H1 (cell line): ENCODE measurements around the gene AAR2. TPM values are rescaled to one million over a fixed set of nuclear protein-coding genes. Genes with fewer than 3 reads are reported as not detected.

ENCODE experiments used
- CTCF ChIA-PET: fragments of 300-600 bp; sonication (Branson Sonifier 250); formaldehyde crosslinking; loops from one replicate; lab custom pipeline; 2021; ENCODE audit not compliant: partially characterized antibody; lab: Charles Lee
- POLR2A ChIA-PET: fragments of 300-600 bp; sonication (Branson Sonifier 250); formaldehyde crosslinking; loops from one replicate; lab custom pipeline; 2021; ENCODE audit warnings: inconsistent platforms; ENCODE audit not compliant: partially characterized antibody; lab: Charles Lee
- DNase-seq, 2 experiments: peaks; one replicate each; pipeline versions ENCODE4 v3.0.0 to v3.0.0-alpha.2; 2010 to 2022; ENCODE audit warnings: low spot score in 2 of 2, low read depth in 1 of 2, mixed read lengths in 1 of 2
- FAIRE-seq: peaks from 2 replicates; lab custom pipeline; 2011; peaks lifted over from hg19 to GRCh38; lab: Jason Lieb, UNC
- H2AFZ ChIP-seq: 2 replicates; pipeline ENCODE4 v1.8.1; 2012; ENCODE audit warnings: low read length, inconsistent platforms
- H2AK5ac ChIP-seq: 2 replicates; pipeline ENCODE4 v1.6.1; 2013; ENCODE audit warnings: low read depth, low read length
- H2BK120ac ChIP-seq: replicated peaks from 2 replicates; pipeline ENCODE3; 2013; ENCODE audit warnings: low read depth, low read length, inconsistent platforms
- H2BK12ac ChIP-seq: 2 replicates; pipeline ENCODE4 v1.6.1; 2013; ENCODE audit warnings: low read depth, low read length
- H2BK15ac ChIP-seq: 2 replicates; pipeline ENCODE4 v1.6.1; 2013; ENCODE audit warnings: low read length
- H2BK20ac ChIP-seq: 2 replicates; pipeline ENCODE4 v1.6.1; 2013; ENCODE audit warnings: low read length
- H2BK5ac ChIP-seq: 2 replicates; pipeline ENCODE4 v1.6.1; 2013; ENCODE audit warnings: low read depth, low read length
- H3K14ac ChIP-seq: 2 replicates; pipeline ENCODE4 v1.6.1; 2013; ENCODE audit warnings: inconsistent platforms; ENCODE audit not compliant: insufficient read length
- H3K18ac ChIP-seq: 2 replicates; pipeline ENCODE4 v1.6.1; 2013; ENCODE audit warnings: low read length; ENCODE audit errors: extremely low read depth
- H3K23ac ChIP-seq: 2 replicates; pipeline ENCODE4 v1.6.1; 2013; ENCODE audit warnings: inconsistent platforms; ENCODE audit not compliant: insufficient read length
- H3K23me2 ChIP-seq: 2 replicates; pipeline ENCODE4 v1.6.1; 2013; ENCODE audit warnings: low read depth, low read length
- H3K27ac ChIP-seq: 2 replicates; pipeline ENCODE4 v1.6.1; 2011; ENCODE audit warnings: low read depth, low read length, inconsistent platforms
- H3K27me3 ChIP-seq, 4 experiments: replicated peaks in 1 of 4; 1 replicate in 1 of 4; 2 replicates in 3 of 4; pipeline versions ENCODE4 v1.6.1 to v1.8.1; 2011 to 2013; ENCODE audit warnings: low read length in 3 of 4, mild to moderate bottlenecking in 3 of 4, inconsistent platforms in 2 of 4, mixed read lengths in 2 of 4, moderate library complexity in 1 of 4; ENCODE audit not compliant: control insufficient read depth in 3 of 4, insufficient read depth in 3 of 4; ENCODE audit errors: extremely low read depth in 1 of 4
- H3K36me3 ChIP-seq, 4 experiments: 2 replicates each; pipeline versions ENCODE4 v1.6.1 to v1.8.1; 2011 to 2013; ENCODE audit warnings: mild to moderate bottlenecking in 4 of 4, low read length in 3 of 4, moderate library complexity in 2 of 4, control low read depth in 1 of 4, inconsistent platforms in 1 of 4; ENCODE audit not compliant: insufficient read depth in 4 of 4, control insufficient read depth in 2 of 4
- H3K4ac ChIP-seq: replicated peaks from 2 replicates; pipeline ENCODE3; 2013; ENCODE audit warnings: low read length, low read depth, mixed read lengths, inconsistent platforms; ENCODE audit not compliant: insufficient read length
- H3K4me1 ChIP-seq, 4 experiments: replicated peaks in 1 of 4; 1 replicate in 1 of 4; 2 replicates in 3 of 4; pipeline versions ENCODE4 v1.6.1 to v1.8.1; 2011 to 2013; ENCODE audit warnings: low read length in 3 of 4, inconsistent platforms in 2 of 4, mixed read lengths in 1 of 4; ENCODE audit not compliant: insufficient read depth in 4 of 4, control insufficient read depth in 3 of 4
- H3K4me2 ChIP-seq, 2 experiments: 2 replicates each; pipeline versions ENCODE4 v1.6.1 to v1.8.1; 2011 to 2013; ENCODE audit warnings: low read depth in 2 of 2, low read length in 2 of 2, control low read depth in 1 of 2, inconsistent platforms in 1 of 2, mild to moderate bottlenecking in 1 of 2; ENCODE audit not compliant: insufficient read depth in 1 of 2
- H3K4me3 ChIP-seq, 4 experiments: fragments of 200-600, 300-600 bp in 1 of 4; sonication (generic), shearing (Covaris generic), sonication (Bioruptor Twin) in 1 of 4; 2 replicates each; pipeline versions ENCODE4 v1.5.1 to v1.8.1; 2011 to 2016; ENCODE audit warnings: low read length in 4 of 4, low read depth in 3 of 4, control low read depth in 2 of 4, inconsistent platforms in 2 of 4, mild to moderate bottlenecking in 2 of 4, mixed read lengths in 1 of 4, moderate library complexity in 1 of 4; ENCODE audit not compliant: insufficient read depth in 2 of 4; ENCODE audit errors: extremely low read depth in 1 of 4
- H3K56ac ChIP-seq: replicated peaks from 2 replicates; pipeline ENCODE3; 2013; ENCODE audit warnings: low read depth, mild to moderate bottlenecking, mixed read lengths, low read length, inconsistent platforms; ENCODE audit not compliant: insufficient read length
- H3K79me1 ChIP-seq: 2 replicates; pipeline ENCODE4 v1.6.1; 2013; ENCODE audit warnings: low read depth, low read length, control low read depth
- H3K79me2 ChIP-seq, 2 experiments: 2 replicates each; pipeline versions ENCODE4 v1.6.1 to v1.8.1; 2012 to 2013; ENCODE audit warnings: low read length in 2 of 2, mild to moderate bottlenecking in 2 of 2, inconsistent platforms in 1 of 2; ENCODE audit not compliant: insufficient read depth in 2 of 2, control insufficient read depth in 1 of 2
- H3K9ac ChIP-seq, 4 experiments: replicated peaks in 1 of 4; 1 replicate in 1 of 4; 2 replicates in 3 of 4; pipeline versions ENCODE4 v1.6.1 to v1.8.1; 2011 to 2013; ENCODE audit warnings: low read depth in 3 of 4, low read length in 3 of 4, control low read depth in 2 of 4, mild to moderate bottlenecking in 2 of 4, moderate library complexity in 2 of 4, inconsistent platforms in 1 of 4; ENCODE audit errors: extremely low read depth in 1 of 4
- H3K9me3 ChIP-seq, 2 experiments: 2 replicates each; pipeline versions ENCODE4 v1.6.1 to v1.8.1; 2012 to 2013; ENCODE audit warnings: mild to moderate bottlenecking in 2 of 2, moderate library complexity in 2 of 2, control low read depth in 1 of 2, inconsistent platforms in 1 of 2, low read depth in 1 of 2, low read length in 1 of 2, mixed read lengths in 1 of 2; ENCODE audit not compliant: insufficient read depth in 2 of 2
- H4K20me1 ChIP-seq, 2 experiments: replicated peaks in 1 of 2; 2 replicates each; pipeline versions ENCODE3 to v1.8.1; 2011 to 2013; ENCODE audit warnings: inconsistent platforms in 2 of 2, low read length in 2 of 2, mild to moderate bottlenecking in 1 of 2; ENCODE audit not compliant: insufficient read depth in 2 of 2, control insufficient read depth in 1 of 2
- H4K5ac ChIP-seq: 2 replicates; pipeline ENCODE4 v1.6.1; 2013; ENCODE audit warnings: low read length, low read depth, mixed read lengths, inconsistent platforms; ENCODE audit not compliant: insufficient read length
- H4K8ac ChIP-seq: 2 replicates; pipeline ENCODE4 v1.8.0; 2013; ENCODE audit warnings: mild to moderate bottlenecking, moderate library complexity, low read length, inconsistent platforms; ENCODE audit not compliant: insufficient read depth; ENCODE audit errors: extremely low read depth
- H4K91ac ChIP-seq: replicated peaks from 2 replicates; pipeline ENCODE3; 2013; ENCODE audit warnings: low read length, mixed read lengths, inconsistent platforms; ENCODE audit not compliant: insufficient read length
- CBX8 ChIP-seq: fragments of 300-800, 300-1000 bp; sonication (generic); IDR thresholded peaks from 2 replicates; pipeline ENCODE4 v1.7.1; 2016; ENCODE audit warnings: low read depth, low read length, borderline replicate concordance
- RXRA ChIP-seq: IDR thresholded peaks from 2 replicates; pipeline ENCODE4 v1.6.1; 2011; ENCODE audit warnings: low read depth, mild to moderate bottlenecking, low read length, moderate library complexity; ENCODE audit not compliant: insufficient read depth
- SIRT6 ChIP-seq: IDR thresholded peaks from one replicate; pipeline ENCODE4 v1.7.1; 2012; ENCODE audit warnings: low read length, inconsistent platforms
- WGBS, 2 experiments: shearing (Covaris generic) in 1 of 2; methylation state at CpG; one replicate each; pipeline versions ENCODE4 v1.1.6 to v1.1.7; 2013 to 2015; ENCODE audit warnings: low lambda C conversion rate in 2 of 2, mixed read lengths in 2 of 2, inconsistent platforms in 1 of 2, low coverage in 1 of 2, missing lambda C conversion rate in 1 of 2; ENCODE audit not compliant: insufficient replicate concordance in 2 of 2, insufficient coverage in 1 of 2, insufficient read length in 1 of 2; ENCODE audit errors: extremely low coverage in 1 of 2, missing lambda C conversion rate in 1 of 2; 5-methylcytosine and 5-hydroxymethylcytosine counted together
- polyA plus RNA-seq, 7 experiments: library from polyadenylated mRNA; depleted of rRNA in 3 of 7; stranded (reverse) in 5 of 7; unstranded in 2 of 7; fragments of >200 nt in 5 of 7; fragments of 200-250 nt in 2 of 7; gene quantifications; 1 replicate in 5 of 7; 2 replicates in 1 of 7; 4 replicates in 1 of 7; pipeline versions ENCODE4 v1.2.1 to v1.2.3, GENCODE V29; 2011 to 2013; ENCODE audit warnings: missing spikeins in 2 of 7, mixed read lengths in 2 of 7
- total RNA-seq: library from RNA; stranded (reverse); fragmentation: NEBNext Ultra II Directional; extraction: Animal tissue kit (Norgen Biotek cat#: 25700); gene quantifications from 2 replicates; pipeline ENCODE4 v1.2.1, GENCODE V29; 2021

AAR2 gene
- total and polyA plus RNA-seq, 2 of the 8 experiments (the other 6 are each of a cell fraction or from before 2014, with no cell fraction given), result 25.5 to 36.1 TPM

GRCh38 chr20:36243726-36244125, 7.4 kb downstream of the AAR2 start:
- H3K79me1 ChIP-seq, result no peaks in the 10 kb centered on the region; the same call in none of the 2 replicates
- H2BK12ac ChIP-seq, result no peak overlapping the region
- H3K18ac ChIP-seq, result no peak overlapping the region
- no peak overlapping the region for H2BK15ac ChIP-seq
- no peak overlapping the region for H3K4me2 ChIP-seq
- no peaks in the 10 kb centered on the region for H3K4me1 ChIP-seq
- H2BK120ac ChIP-seq, result no peak overlapping the region
- POLR2A ChIA-PET, result interaction anchor here (0.7 to 1.7 kb wide), 3 partner anchors 8 to 60 kb away, joined by 3 to 5 read pairs (median 4); no protein-coding TSS in a partner anchor
- no peaks in the 10 kb centered on the region for H3K23me2 ChIP-seq
- no peak overlapping the region for H3K23ac ChIP-seq
- CTCF ChIA-PET, result interaction anchor here (0.9 to 2.2 kb wide), 4 partner anchors 24 to 196 kb away, joined by 3 to 8 read pairs (median 3); no protein-coding TSS in a partner anchor
- TF ChIP-seq RXRA, result no peak
- TF ChIP-seq CBX8, result no peak
- TF ChIP-seq SIRT6, result no peak
- no peak overlapping the region for H4K5ac ChIP-seq
- no peak overlapping the region for H2AFZ ChIP-seq
- peaks cover 4 to 6% of the 10 kb centered on the region in 2 experiments for H4K20me1 ChIP-seq
- H3K27me3 ChIP-seq, result no peaks in the 10 kb centered on the region
- no peak overlapping the region for H2BK5ac ChIP-seq
- no peak overlapping the region for H3K27ac ChIP-seq
- no peak overlapping the region for H3K9ac ChIP-seq
- FAIRE-seq (no peak), DNase-seq (no peak)
- no peak overlapping the region for H2AK5ac ChIP-seq
- no peaks in the 10 kb centered on the region for H3K9me3 ChIP-seq
- H3K79me2 ChIP-seq, result peaks cover 0 to 14% of the 10 kb centered on the region in 2 experiments; a peak in 2 of 4 replicates
- no peak overlapping the region for H3K14ac ChIP-seq
- H3K36me3 ChIP-seq, result peaks cover 7 to 59% (median 41%) of the 10 kb centered on the region in 4 experiments; a peak in 7 of 8 replicates
- H4K91ac ChIP-seq, result no peak overlapping the region
- H3K56ac ChIP-seq, result no peak overlapping the region
- no peak overlapping the region for H4K8ac ChIP-seq
- 94% methylated on average over 1 of the region's 1 CpG; no CpG with 5 or more reads in 1 of the 2 experiments for WGBS, 2 experiments
- no peak overlapping the region for H2BK20ac ChIP-seq
- H3K4ac ChIP-seq, result no peak overlapping the region
- H3K4me3 ChIP-seq, result no peak overlapping the region
